Vagina (tissue), 2 donors: ENCODE data around the gene SMARCA4. TPM values are rescaled to one million over a fixed set of nuclear protein-coding genes. Genes with fewer than 3 reads are reported as not detected.

Experiments
- DNase-seq, 2 donors: peaks; one replicate each; pipeline ENCODE4 v3.0.0-alpha.2; 2017; ENCODE audit errors: extremely low spot score in 2 of 2
- H3K27ac ChIP-seq: fragments of 200-600 bp; sonication (generic); one replicate; pipeline ENCODE4 v1.5.1; 2019
- H3K27me3 ChIP-seq: fragments of 200-600 bp; sonication (generic); one replicate; pipeline ENCODE4 v1.5.1; 2019
- H3K36me3 ChIP-seq, 2 donors: fragments of 200-600 bp; sonication (generic); one replicate each; pipeline ENCODE4 v1.5.1; 2017 to 2019
- H3K4me1 ChIP-seq: fragments of 200-600 bp; sonication (generic); one replicate; pipeline ENCODE4 v1.5.1; 2019
- H3K4me3 ChIP-seq, 2 donors: fragments of 200-600 bp; sonication (generic); 1 replicate in 1 of 2; 2 replicates in 1 of 2; pipeline ENCODE4 v1.5.1; 2016 to 2019
- H3K9me3 ChIP-seq: fragments of 200-600 bp; sonication (generic); one replicate; pipeline ENCODE4 v1.5.1; 2019
- CTCF ChIP-seq, 3 experiments: fragments of 450-650 bp in 2 of 3; fragments of 200-600 bp in 1 of 3; sonication (generic) in 1 of 3; IDR thresholded peaks; one replicate each; pipeline ENCODE4 v1.5.1; 2017 to 2019; ENCODE audit warnings: antibody characterized with exemption in 3 of 3, mild to moderate bottlenecking in 2 of 3, moderate library complexity in 2 of 3
- POLR2A ChIP-seq, 2 donors: fragments of 450-650 bp; IDR thresholded peaks; one replicate each; pipeline ENCODE4 v1.6.1; 2017; ENCODE audit warnings: antibody characterized with exemption in 2 of 2, mild to moderate bottlenecking in 2 of 2, moderate library complexity in 2 of 2
- POLR2AphosphoS5 ChIP-seq, 2 donors: sonication (generic); formaldehyde crosslinking; IDR thresholded peaks; one replicate each; pipeline ENCODE4 v1.9.0; 2017; ENCODE audit warnings: antibody characterized with exemption in 2 of 2, mild to moderate bottlenecking in 2 of 2, low read depth in 1 of 2; ENCODE audit not compliant: insufficient read depth in 1 of 2
- intact Hi-C: fragments of 100-400 bp; cut with DNase I; formaldehyde crosslinking; loops from one replicate; pipeline ENCODE4 v1.15.1; 2023
- total RNA-seq: library from RNA; depleted of rRNA; stranded (reverse); fragments of >200 nt; gene quantifications from one replicate; pipeline ENCODE4 v1.2.3, GENCODE V29; 2016

The SMARCA4 gene
- total RNA-seq, 1 donor from 2014 or later: 90.4 TPM

DNA sequence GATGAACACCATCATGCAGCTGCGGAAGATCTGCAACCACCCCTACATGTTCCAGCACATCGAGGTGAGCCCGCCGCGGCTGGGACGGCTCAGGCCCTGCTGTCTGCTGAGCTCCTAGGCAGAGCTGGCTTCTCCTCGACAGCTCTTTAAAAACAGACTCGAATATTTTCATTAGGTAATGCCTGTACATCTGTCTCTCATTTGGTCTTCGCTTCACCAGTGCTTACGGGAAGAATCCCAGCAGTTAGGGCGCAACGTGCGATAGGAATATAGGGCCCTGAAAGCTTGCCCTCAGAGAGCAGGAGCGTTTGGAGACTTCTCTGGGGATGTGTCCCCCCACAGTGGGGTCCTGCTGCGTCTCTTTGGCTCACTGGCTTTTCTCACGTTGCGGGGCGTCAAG, 64.6 kb downstream of the SMARCA4 start:
- no peak overlapping the region for H3K4me3 ChIP-seq
- no peak for DNase-seq
- no peaks in the 10 kb centered on the region for H3K4me1 ChIP-seq
- intact Hi-C loops: no loop called here
- peaks cover 0 to 88% of the 10 kb centered on the region in 2 donors for H3K36me3 ChIP-seq
- H3K27ac ChIP-seq: no peak overlapping the region
- TF ChIP-seq CTCF (IDR thresholded peaks at IDR 0.05): no peak
- no peak for TF ChIP-seq POLR2AphosphoS5 (IDR thresholded peaks at IDR 0.05; ENCODE audit: insufficient read depth in 1 of 2, low read depth in 1 of 2)
- TF ChIP-seq POLR2A (IDR thresholded peaks at IDR 0.05): no peak
- H3K27me3 ChIP-seq: no peaks in the 10 kb centered on the region
- no peaks in the 10 kb centered on the region for H3K9me3 ChIP-seq

DNA sequence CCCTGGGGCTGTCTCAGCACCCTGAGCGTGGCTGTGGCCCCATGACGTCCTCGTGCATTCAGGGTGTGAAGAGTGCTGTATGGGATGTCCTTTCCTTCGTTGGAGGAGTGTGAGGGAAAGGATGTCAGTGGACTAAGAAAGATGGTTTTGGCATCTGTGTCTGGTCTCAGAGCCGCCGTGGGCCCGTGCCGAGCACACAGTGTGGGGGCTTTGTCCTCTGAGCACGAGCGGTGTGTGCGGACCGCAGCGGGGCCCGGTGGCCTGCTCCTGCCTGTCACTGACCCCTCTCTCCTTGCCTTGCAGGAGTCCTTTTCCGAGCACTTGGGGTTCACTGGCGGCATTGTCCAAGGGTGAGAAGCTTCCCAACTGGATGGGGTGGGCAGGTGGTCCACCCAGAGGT, 65.2 kb downstream of the SMARCA4 start:
- no peaks in the 10 kb centered on the region for H3K9me3 ChIP-seq
- intact Hi-C loops: no loop called here
- no peak overlapping the region for H3K27ac ChIP-seq
- no peak for TF ChIP-seq POLR2A (IDR thresholded peaks at IDR 0.05)
- TF ChIP-seq POLR2AphosphoS5 (IDR thresholded peaks at IDR 0.05; ENCODE audit: insufficient read depth in 1 of 2, low read depth in 1 of 2): no peak
- no peak for TF ChIP-seq CTCF (IDR thresholded peaks at IDR 0.05)
- no peak overlapping the region for H3K4me3 ChIP-seq
- peaks cover 0 to 88% of the 10 kb centered on the region in 2 donors for H3K36me3 ChIP-seq
- no peak for DNase-seq
- no peaks in the 10 kb centered on the region for H3K4me1 ChIP-seq
- H3K27me3 ChIP-seq: no peaks in the 10 kb centered on the region

- no peaks in the 10 kb centered on the region for H3K9me3 ChIP-seq
- H3K27ac ChIP-seq: no peak overlapping the region
- H3K4me1 ChIP-seq: no peaks in the 10 kb centered on the region
- no peak for DNase-seq
- TF ChIP-seq CTCF (IDR thresholded peaks at IDR 0.05) (no peak), POLR2A (IDR thresholded peaks at IDR 0.05) (no peak), POLR2AphosphoS5 (IDR thresholded peaks at IDR 0.05; ENCODE audit: insufficient read depth in 1 of 2, low read depth in 1 of 2) (no peak)
- no peak overlapping the region for H3K4me3 ChIP-seq
- peaks cover 0 to 87% of the 10 kb centered on the region in 2 donors for H3K36me3 ChIP-seq
- intact Hi-C loops: no loop called here
- no peaks in the 10 kb centered on the region for H3K27me3 ChIP-seq
Observed at GRCh38 chr19:11027381-11027780, 66.6 kb downstream of the SMARCA4 start.

- H3K4me1 ChIP-seq: no peaks in the 10 kb centered on the region
- peaks cover 0 to 89% of the 10 kb centered on the region in 2 donors for H3K36me3 ChIP-seq
- no peak overlapping the region for H3K27ac ChIP-seq
- no peak for DNase-seq
- TF ChIP-seq CTCF (IDR thresholded peaks at IDR 0.05) (no peak), POLR2AphosphoS5 (IDR thresholded peaks at IDR 0.05; ENCODE audit: insufficient read depth in 1 of 2, low read depth in 1 of 2) (no peak), POLR2A (IDR thresholded peaks at IDR 0.05) (no peak)
- H3K4me3 ChIP-seq: no peak overlapping the region
- no peaks in the 10 kb centered on the region for H3K9me3 ChIP-seq
- no peaks in the 10 kb centered on the region for H3K27me3 ChIP-seq
- intact Hi-C loops: no loop called here
Observed at GRCh38 chr19:11028146-11028545, 67.3 kb downstream of the SMARCA4 start.

DNA sequence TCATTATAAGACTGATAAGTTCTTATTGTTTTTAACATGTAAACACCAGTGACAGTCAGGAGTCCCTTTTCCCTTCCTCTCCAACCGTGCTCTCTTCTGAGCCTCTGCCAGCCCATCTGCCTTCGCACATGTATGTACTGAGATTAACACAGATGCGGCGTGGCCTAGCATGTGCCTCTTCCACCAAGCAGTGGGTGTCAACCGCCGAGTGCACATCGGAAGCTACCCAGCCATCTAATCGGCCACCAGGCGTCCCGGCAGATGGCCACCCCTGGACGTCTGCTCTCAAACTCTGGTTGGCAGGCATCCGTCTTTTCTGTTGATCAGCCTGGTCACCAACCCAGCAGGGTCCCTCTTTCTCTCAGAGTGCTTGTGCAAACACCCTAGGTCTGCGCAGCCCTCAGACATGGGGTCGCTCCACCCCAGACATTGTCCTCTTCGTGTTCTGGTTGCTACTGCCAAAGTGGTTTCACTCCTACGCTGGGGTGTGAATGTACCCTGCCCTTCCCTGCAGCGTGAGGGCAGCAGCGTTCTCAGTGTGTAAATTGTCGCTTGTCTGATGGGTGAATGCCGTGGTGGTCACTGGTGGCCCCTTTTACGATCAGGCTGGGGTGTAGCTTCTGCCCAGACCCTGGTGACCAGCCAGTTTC, 70.7 kb downstream of the SMARCA4 start:
- Histone ChIP-seq H3K27me3 (no peaks in the 10 kb centered on the region), H3K9me3 (no peaks in the 10 kb centered on the region), H3K4me1 (peaks cover 5% of the 10 kb centered on the region), H3K27ac (no peak overlapping the region), H3K4me3 (no peak overlapping the region), H3K36me3 (peaks cover 0 to 86% of the 10 kb centered on the region in 2 donors)
- DNase-seq: no peak
- TF ChIP-seq POLR2A (IDR thresholded peaks at IDR 0.05) (no peak), CTCF (IDR thresholded peaks at IDR 0.05) (no peak), POLR2AphosphoS5 (IDR thresholded peaks at IDR 0.05; ENCODE audit: insufficient read depth in 1 of 2, low read depth in 1 of 2) (no peak)
- intact Hi-C loops: loop anchor here (10.0 kb wide), 2 partner anchors 173 to 413 kb away; no protein-coding TSS in a partner anchor
